ENCODE measurements around the gene SLC23A2. TPM values are rescaled to one million over a fixed set of nuclear protein-coding genes. Genes with fewer than 3 reads are reported as not detected.

SLC23A2 gene
- total RNA-seq, 1 donor from 2014 or later, result 24.2 TPM

DNA sequence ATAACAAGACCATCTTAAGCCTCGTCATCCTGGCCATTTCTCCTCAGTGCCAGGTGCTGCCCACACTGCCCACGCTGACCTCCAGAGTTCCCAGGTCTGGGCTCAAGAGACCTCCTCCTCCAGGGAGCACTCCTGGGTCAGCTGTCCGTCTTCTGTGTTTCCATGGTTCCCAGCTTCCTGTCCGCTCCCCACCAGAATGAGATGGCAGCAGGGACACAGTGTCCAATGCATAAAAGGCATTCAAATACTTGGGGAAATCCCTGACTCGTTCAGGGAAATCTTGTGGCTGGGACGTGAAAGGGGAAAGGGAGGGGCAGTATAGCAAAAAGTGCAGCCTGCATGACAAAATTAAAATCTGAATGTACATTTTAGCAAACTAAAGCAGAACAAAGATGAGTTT, 54.3 kb downstream of the SLC23A2 start:
- Mint-ChIP-seq H3K4me3 (ENCODE audit: unreplicated experiment) (no peak overlapping the region), H3K9me3 (ENCODE audit: low read depth) (peaks cover under 1% of the 10 kb centered on the region), H3K4me1 (ENCODE audit: low read depth) (peaks cover 88% of the 10 kb centered on the region), H3K27me3 (ENCODE audit: low read depth) (no peaks in the 10 kb centered on the region), H3K27ac (ENCODE audit: unreplicated experiment) (peak overlapping the region; percentile 57), H3K36me3 (ENCODE audit: low read depth) (no peaks in the 10 kb centered on the region)
- DNase-seq (ENCODE audit: low spot score), result no peak
- TF ChIP-seq, protein P1, sequence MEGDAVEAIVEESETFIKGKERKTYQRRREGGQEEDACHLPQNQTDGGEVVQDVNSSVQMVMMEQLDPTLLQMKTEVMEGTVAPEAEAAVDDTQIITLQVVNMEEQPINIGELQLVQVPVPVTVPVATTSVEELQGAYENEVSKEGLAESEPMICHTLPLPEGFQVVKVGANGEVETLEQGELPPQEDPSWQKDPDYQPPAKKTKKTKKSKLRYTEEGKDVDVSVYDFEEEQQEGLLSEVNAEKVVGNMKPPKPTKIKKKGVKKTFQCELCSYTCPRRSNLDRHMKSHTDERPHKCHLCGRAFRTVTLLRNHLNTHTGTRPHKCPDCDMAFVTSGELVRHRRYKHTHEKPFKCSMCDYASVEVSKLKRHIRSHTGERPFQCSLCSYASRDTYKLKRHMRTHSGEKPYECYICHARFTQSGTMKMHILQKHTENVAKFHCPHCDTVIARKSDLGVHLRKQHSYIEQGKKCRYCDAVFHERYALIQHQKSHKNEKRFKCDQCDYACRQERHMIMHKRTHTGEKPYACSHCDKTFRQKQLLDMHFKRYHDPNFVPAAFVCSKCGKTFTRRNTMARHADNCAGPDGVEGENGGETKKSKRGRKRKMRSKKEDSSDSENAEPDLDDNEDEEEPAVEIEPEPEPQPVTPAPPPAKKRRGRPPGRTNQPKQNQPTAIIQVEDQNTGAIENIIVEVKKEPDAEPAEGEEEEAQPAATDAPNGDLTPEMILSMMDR (IDR thresholded peaks at IDR 0.05), result no peak

DNA sequence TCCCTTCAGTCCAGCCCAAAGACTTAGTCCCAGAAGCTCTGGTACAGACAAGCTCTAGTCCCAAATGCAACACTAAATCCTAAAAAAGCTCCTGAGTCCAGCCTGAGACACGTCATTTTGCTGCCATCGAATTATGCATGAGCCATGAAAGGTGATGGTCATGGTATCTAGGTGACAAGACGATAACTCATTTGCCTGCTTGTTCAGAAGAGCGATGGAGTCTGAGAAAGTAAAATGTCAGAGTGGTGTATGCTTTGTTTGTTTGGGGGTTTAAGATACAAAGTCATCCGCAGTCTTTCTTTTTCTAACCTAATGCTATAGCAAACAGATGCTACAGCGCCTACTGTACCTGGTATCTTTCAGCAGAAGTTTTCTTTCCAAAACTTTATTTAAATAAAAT, 54.7 kb downstream of the SLC23A2 start:
- H3K27me3 Mint-ChIP-seq (ENCODE audit: low read depth), result no peaks in the 10 kb centered on the region
- DNase-seq (ENCODE audit: low spot score), result no peak
- no peak overlapping the region for H3K4me3 Mint-ChIP-seq (ENCODE audit: unreplicated experiment)
- peaks cover 88% of the 10 kb centered on the region for H3K4me1 Mint-ChIP-seq (ENCODE audit: low read depth)
- H3K36me3 Mint-ChIP-seq (ENCODE audit: low read depth), result no peaks in the 10 kb centered on the region
- no peaks in the 10 kb centered on the region for H3K9me3 Mint-ChIP-seq (ENCODE audit: low read depth)
- TF ChIP-seq, protein P1 (IDR thresholded peaks at IDR 0.05), result no peak
- H3K27ac Mint-ChIP-seq (ENCODE audit: unreplicated experiment), result no peak overlapping the region

DNA sequence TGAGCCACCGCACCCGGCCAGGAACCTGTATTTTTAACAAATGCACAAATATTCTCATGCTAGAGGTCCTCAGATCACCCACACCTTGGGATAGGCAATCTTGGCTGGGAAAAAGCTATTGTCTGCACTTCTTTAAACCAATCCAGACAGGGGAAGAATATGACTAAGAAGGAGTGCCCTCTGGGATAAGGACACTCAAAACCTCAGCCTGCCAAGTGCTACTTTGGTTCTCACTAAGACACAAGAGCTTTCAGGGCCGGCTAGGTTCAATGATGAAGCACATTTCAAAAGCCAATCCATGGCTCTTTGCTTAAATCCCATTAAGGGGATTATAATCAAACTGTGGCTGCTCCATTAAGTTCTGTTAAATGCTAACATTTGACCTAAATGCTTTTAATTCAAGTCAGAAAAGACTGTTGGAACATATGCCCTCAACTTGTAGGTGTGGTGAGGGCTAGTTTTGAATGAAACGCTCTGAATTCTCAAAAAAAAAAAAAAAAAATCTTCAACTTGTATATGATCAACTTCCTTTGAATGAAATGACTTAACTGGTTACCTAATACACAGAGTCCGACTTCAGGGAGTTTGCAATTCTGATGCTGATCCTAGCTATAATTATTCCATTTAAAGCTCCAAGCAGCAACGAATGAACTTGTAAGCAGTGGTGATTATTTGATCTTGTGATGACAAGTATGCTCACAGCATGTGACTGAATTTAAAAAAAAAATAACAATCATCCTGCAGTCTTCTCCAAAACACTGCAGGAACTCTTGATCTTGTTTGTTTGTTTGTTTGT, 56.6 kb downstream of the SLC23A2 start:
- Mint-ChIP-seq H3K4me1 (ENCODE audit: low read depth) (peaks cover 69% of the 10 kb centered on the region), H3K4me3 (ENCODE audit: unreplicated experiment) (no peak overlapping the region), H3K27me3 (ENCODE audit: low read depth) (no peaks in the 10 kb centered on the region), H3K27ac (ENCODE audit: unreplicated experiment) (peak overlapping the region; percentile 32), H3K9me3 (ENCODE audit: low read depth) (no peaks in the 10 kb centered on the region), H3K36me3 (ENCODE audit: low read depth) (no peaks in the 10 kb centered on the region)
- TF ChIP-seq, protein P1 (IDR thresholded peaks at IDR 0.05), result no peak
- DNase-seq (ENCODE audit: low spot score), result no peak

DNA sequence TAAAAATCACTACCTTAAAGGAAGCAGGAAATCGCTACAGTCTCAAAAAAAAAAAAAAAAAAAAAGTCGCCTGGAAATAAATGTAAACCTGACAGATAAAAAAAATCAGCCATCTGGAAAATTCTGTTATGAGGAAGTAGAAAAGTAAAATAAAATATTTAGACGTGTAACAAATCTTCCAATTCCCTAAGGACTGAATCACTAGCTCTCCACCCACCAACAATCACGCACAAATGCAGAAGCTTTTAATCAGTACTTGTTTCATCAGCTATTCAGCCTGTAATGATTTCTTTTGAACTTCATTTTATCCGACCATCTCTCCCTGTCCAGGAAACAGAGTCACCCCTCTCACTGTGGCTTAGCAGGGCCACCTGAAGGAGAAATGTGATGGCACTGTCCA, 59.0 kb downstream of the SLC23A2 start:
- no peaks in the 10 kb centered on the region for H3K36me3 Mint-ChIP-seq (ENCODE audit: low read depth)
- DNase-seq (ENCODE audit: low spot score), result no peak
- H3K9me3 Mint-ChIP-seq (ENCODE audit: low read depth), result no peaks in the 10 kb centered on the region
- H3K27me3 Mint-ChIP-seq (ENCODE audit: low read depth), result no peaks in the 10 kb centered on the region
- TF ChIP-seq, protein P1 (IDR thresholded peaks at IDR 0.05), result no peak
- H3K27ac Mint-ChIP-seq (ENCODE audit: unreplicated experiment), result peak overlapping the region; percentile 68
- peaks cover 72% of the 10 kb centered on the region for H3K4me1 Mint-ChIP-seq (ENCODE audit: low read depth)
- H3K4me3 Mint-ChIP-seq (ENCODE audit: unreplicated experiment), result no peak overlapping the region

DNA sequence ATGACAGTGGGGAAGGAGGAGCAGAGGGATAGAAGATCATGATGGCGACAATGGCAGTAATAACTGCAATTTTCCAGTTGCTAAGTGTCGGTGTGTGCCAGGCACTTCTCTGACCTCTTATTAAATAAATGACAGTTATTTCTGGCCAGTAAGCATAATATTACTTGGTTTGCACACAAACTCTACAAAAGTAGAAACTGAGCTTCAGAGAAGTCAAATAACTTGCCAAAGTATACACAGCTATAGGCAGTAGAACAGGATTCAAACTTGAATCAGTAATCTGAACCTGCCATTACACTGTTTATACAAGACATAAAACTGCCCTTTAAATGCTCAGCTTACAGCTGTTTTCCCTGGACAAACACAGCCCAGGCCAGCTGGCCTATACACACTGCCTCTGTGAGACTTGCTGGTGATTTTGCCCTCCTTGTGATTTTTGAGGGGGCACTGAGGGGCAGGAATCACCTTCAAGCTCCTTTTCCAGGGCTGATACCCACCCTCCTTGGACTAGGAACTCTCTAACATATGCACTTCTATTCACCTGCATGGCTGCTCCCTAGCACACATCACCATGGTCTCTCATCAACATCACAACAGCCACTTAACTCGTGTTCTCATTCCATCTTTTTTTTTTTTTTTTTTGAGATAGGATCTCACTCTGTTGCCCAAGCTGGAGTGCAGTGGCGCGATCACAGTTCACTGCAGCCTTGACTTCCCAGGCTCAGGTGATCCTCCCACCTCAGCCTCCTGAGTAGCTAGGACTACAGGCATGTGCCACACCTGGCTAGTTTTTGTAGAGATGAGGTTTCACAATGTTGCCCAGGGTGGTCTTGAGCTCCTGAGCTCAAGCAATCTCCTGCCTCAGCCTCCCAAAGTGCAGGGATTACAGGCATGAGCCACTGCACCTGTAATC, 63.6 kb downstream of the SLC23A2 start:
- Mint-ChIP-seq H3K27ac (ENCODE audit: unreplicated experiment) (peak overlapping the region; percentile 83), H3K4me3 (ENCODE audit: unreplicated experiment) (no peak overlapping the region), H3K27me3 (ENCODE audit: low read depth) (no peaks in the 10 kb centered on the region), H3K9me3 (ENCODE audit: low read depth) (no peaks in the 10 kb centered on the region), H3K4me1 (ENCODE audit: low read depth) (peaks cover 43% of the 10 kb centered on the region), H3K36me3 (ENCODE audit: low read depth) (no peaks in the 10 kb centered on the region)
- TF ChIP-seq, protein P1 (IDR thresholded peaks at IDR 0.05), result no peak
- no peak for DNase-seq (ENCODE audit: low spot score)

All from chondrocyte (in vitro differentiated cells).